Duodenal mucosa (tissue), 2 donors: Measurements from ENCODE around the gene SV2A.
A peak's percentile ranks its signal among the peaks of the same experiment; 100 is the strongest.
"Not testable (repeated sequence)": the region's sequence is repeated elsewhere in the genome, so short reads cannot be mapped to it uniquely, and the experiment has no call there.

ENCODE experiments used
- H3K27ac ChIP-seq: one replicate; pipeline ENCODE4 v1.7.0; 2013; ENCODE audit warnings: low read depth, low read length
- H3K27me3 ChIP-seq, 2 donors: one replicate each; pipeline ENCODE4 v1.7.0; 2013; ENCODE audit warnings: low read length in 2 of 2, control low read depth in 1 of 2; ENCODE audit not compliant: insufficient read depth in 2 of 2, control insufficient read depth in 1 of 2
- H3K36me3 ChIP-seq, 2 donors: one replicate each; pipeline ENCODE4 v1.7.0; 2013; ENCODE audit warnings: low read length in 2 of 2, control low read depth in 1 of 2; ENCODE audit not compliant: insufficient read depth in 2 of 2, control insufficient read depth in 1 of 2
- H3K4me1 ChIP-seq, 2 donors: one replicate each; pipeline ENCODE4 v1.7.0; 2013; ENCODE audit warnings: low read length in 2 of 2, control low read depth in 1 of 2; ENCODE audit not compliant: insufficient read depth in 2 of 2, control insufficient read depth in 1 of 2
- H3K4me3 ChIP-seq, 2 donors: one replicate each; pipeline ENCODE4 v1.7.0; 2013; ENCODE audit warnings: low read length in 2 of 2, low read depth in 1 of 2
- H3K9ac ChIP-seq, 2 donors: one replicate each; pipeline ENCODE4 v1.7.0; 2013; ENCODE audit warnings: low read length in 2 of 2, low read depth in 1 of 2
- H3K9me3 ChIP-seq, 2 donors: one replicate each; pipeline ENCODE4 v1.7.0; 2013; ENCODE audit warnings: low read length in 2 of 2, control low read depth in 1 of 2; ENCODE audit not compliant: control insufficient read depth in 1 of 2

Gene SV2A

DNA sequence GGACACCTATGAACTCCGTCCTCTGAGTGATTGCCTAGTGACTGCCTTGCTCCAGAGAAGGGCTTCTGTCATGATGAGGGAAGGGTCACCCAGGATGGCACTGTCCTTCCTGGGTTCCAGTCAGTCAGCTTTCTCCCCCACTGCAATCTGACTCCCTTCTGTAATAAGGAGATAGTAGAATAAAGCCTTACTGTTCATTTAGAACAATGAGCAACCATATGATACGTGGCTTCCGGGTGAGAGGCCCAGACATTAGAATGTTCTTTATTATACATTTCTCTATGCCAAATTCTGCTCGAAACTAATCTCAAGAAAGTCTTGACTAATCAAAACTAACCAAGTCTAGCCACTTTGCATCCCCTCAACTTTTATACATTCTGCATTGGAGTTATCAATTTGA, 27.6 kb upstream of the SV2A start:
- no peak overlapping the region for H3K27ac ChIP-seq
- H3K9me3 ChIP-seq, result no peaks in the 10 kb centered on the region
- H3K36me3 ChIP-seq, result peaks cover 8 to 39% of the 10 kb centered on the region in 2 donors
- no peak overlapping the region for H3K4me3 ChIP-seq
- no peak overlapping the region for H3K9ac ChIP-seq
- no peaks in the 10 kb centered on the region for H3K27me3 ChIP-seq
- H3K4me1 ChIP-seq, result peaks cover 3% of the 10 kb centered on the region in 2 donors

DNA sequence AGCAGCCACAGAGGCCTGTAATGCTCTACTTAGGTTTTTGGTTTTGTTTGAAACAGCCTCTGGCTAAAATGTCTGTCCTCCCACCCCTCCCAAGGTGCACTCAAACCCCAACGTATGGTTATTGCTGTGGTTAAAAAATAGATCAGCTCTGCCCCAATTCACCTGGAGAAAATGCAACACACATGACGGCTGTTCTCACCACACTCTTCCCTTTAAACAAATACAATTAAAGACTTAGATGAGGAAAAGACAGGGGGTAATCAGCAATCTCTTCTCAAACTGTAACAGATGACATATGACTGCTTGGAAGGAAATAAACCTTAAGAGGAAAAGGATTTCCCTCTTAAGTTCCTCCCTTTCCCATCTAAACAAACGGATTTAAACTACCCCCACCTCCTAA, 25.2 kb upstream of the SV2A start:
- Histone ChIP-seq H3K9ac (no peak overlapping the region), H3K4me1 (peaks cover 17 to 20% of the 10 kb centered on the region in 2 donors), H3K27ac (no peak overlapping the region)

DNA sequence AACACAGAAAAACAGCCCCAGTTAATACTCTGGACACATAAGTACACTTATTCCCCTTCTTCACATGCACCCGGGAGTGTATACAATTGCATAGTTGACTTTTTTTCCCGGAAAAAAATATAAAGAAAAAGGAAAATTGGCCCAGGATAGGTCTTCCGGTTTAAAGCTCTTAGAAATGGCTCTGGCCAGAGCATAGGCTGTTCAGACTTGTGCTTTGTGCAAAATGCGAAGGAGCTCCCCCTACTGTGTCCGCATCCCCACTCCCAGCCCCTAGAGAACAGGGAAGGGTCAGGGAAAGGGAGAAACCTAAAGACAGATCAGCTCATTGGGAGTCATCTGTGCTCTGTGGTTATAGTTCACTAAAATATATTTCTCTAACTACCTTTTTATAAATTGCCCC, 24.6 kb upstream of the SV2A start:
- H3K4me1 ChIP-seq, result peaks cover 22 to 27% of the 10 kb centered on the region in 2 donors
- no peaks in the 10 kb centered on the region for H3K27me3 ChIP-seq
- peaks cover 6 to 18% of the 10 kb centered on the region in 2 donors for H3K36me3 ChIP-seq
- H3K9me3 ChIP-seq, result no peaks in the 10 kb centered on the region
- no peak overlapping the region for H3K27ac ChIP-seq
- H3K9ac ChIP-seq, result no peak overlapping the region
- no peak overlapping the region for H3K4me3 ChIP-seq

More for the DNA sequence above, 25.2 kb upstream of the SV2A start:
- Histone ChIP-seq H3K4me3 (no peak overlapping the region), H3K9me3 (no peaks in the 10 kb centered on the region), H3K27me3 (no peaks in the 10 kb centered on the region), H3K36me3 (peaks cover 8 to 22% of the 10 kb centered on the region in 2 donors)

GRCh38 chr1:149940427-149940826, 22.8 kb upstream of the SV2A start:
- Histone ChIP-seq H3K36me3 (peaks cover 4 to 14% of the 10 kb centered on the region in 2 donors), H3K9me3 (no peaks in the 10 kb centered on the region), H3K27ac (no peak overlapping the region), H3K9ac (no peak overlapping the region), H3K4me3 (no peak overlapping the region), H3K27me3 (no peaks in the 10 kb centered on the region), H3K4me1 (peaks cover 27 to 34% of the 10 kb centered on the region in 2 donors)

GRCh38 chr1:149938668-149939003, 21.0 kb upstream of the SV2A start:
- H3K36me3 ChIP-seq, H3K9me3 ChIP-seq, H3K27me3 ChIP-seq: not testable (repeated sequence)
- Histone ChIP-seq H3K4me3 (peak overlapping the region; percentile 34 to 52), H3K27ac (peak overlapping the region; percentile 76), H3K9ac (peak overlapping the region; percentile 39 to 48), H3K4me1 (peaks cover 40 to 51% of the 10 kb centered on the region in 2 donors)

- H3K4me1 ChIP-seq, result peaks cover 46 to 49% of the 10 kb centered on the region in 2 donors
- H3K9me3 ChIP-seq, result no peaks in the 10 kb centered on the region
- H3K4me3 ChIP-seq, result peak overlapping the region; percentile 81 to 84
- H3K9ac ChIP-seq, result peak overlapping the region; percentile 0 to 86
- peak overlapping the region; percentile 47 for H3K27ac ChIP-seq
- H3K36me3 ChIP-seq, result peaks cover 7 to 14% of the 10 kb centered on the region in 2 donors
- H3K27me3 ChIP-seq, result no peaks in the 10 kb centered on the region
Measured at GRCh38 chr1:149937759-149938158, 20.1 kb upstream of the SV2A start.

GRCh38 chr1:149936992-149937705, 19.5 kb upstream of the SV2A start:
- Histone ChIP-seq H3K4me1 (peaks cover 46 to 51% of the 10 kb centered on the region in 2 donors), H3K36me3 (peaks cover 10 to 18% of the 10 kb centered on the region in 2 donors), H3K4me3 (peak overlapping the region; percentile 81 to 84), H3K9ac (peak overlapping the region; percentile 86 to 92), H3K27ac (peak overlapping the region; percentile 47), H3K27me3 (no peaks in the 10 kb centered on the region), H3K9me3 (no peaks in the 10 kb centered on the region)

DNA sequence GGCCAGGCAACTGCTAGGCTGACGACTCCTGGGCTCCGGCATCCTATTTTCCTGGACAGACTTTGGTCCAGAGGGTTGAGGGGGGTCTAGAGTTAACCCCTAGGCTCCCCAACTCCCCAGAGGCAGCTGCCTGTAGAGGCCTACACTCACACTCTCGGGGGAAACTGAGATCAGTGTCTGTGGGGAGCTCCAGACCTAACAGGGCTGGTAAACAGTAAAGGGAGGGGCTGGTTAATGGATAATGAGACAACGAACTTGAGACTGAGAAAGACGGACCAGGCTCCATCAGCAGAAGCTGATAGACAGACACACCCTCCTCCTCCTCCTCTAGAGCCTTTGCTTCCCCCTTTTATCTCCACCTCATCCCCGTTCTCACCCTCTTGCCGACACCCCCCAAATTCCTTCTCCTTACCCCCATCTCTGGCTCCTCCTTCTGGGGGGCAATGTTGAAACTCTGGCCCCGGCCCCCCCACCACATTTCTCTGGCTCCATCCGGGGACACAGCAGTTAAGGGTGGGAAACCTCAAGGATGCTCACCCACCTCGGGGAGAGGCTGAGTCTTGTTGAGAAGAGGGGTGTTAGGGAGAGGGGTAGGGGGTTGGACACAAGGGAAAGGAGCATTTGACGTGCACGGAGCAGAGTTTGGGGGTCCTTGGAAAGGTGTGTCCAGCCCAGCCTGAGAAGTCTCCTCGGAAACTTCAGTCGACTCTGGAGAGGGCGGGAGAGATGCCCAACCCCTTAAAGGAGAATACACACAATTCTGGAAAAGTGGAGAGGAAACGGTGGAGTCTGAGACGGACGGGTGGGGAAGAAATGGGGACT, 18.7 kb upstream of the SV2A start, which contains the start of gene MTMR11:
Gene MTMR11 (minus strand): TSS at position 710 of the 822 bp plus-strand sequence. CDS start 232 bp downstream, at position 478.
- Histone ChIP-seq H3K9me3 (no peaks in the 10 kb centered on the region), H3K27ac (peak within 1 kb of the TSS; percentile 47), H3K27me3 (no peaks in the 10 kb centered on the region), H3K4me1 (peaks cover 50 to 58% of the 10 kb centered on the region in 2 donors), H3K36me3 (peaks cover 17 to 26% of the 10 kb centered on the region in 2 donors), H3K9ac (peak within 1 kb of the TSS; percentile 86 to 92), H3K4me3 (peak within 1 kb of the TSS; percentile 81 to 84)

DNA sequence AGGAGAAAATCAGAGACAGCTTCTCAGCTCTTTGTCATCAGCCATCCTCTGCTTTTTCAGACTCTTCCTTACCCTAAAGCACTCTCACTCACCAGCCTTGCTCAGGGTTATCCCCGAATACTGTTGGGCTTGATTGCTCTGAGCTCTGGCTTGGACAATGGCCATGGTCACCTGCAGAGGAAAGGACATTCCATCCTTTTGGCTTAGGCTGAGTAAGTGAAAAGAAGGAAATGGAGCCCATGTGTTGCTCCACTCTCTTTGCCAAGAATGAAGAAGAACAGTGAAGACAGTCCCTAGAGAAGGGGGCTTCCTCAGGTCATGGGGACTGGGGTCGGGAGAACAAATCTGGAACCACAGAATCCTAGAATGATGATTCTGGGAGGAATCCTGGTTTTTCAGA, 16.7 kb upstream of the SV2A start:
- Histone ChIP-seq H3K36me3 (peaks cover 38 to 46% of the 10 kb centered on the region in 2 donors), H3K4me3 (peak overlapping the region; percentile 81 to 84), H3K9me3 (no peaks in the 10 kb centered on the region), H3K9ac (peak overlapping the region in 1 of 2 donors; percentile 92), H3K27me3 (no peaks in the 10 kb centered on the region), H3K27ac (no peak overlapping the region), H3K4me1 (peaks cover 47 to 59% of the 10 kb centered on the region in 2 donors)

DNA sequence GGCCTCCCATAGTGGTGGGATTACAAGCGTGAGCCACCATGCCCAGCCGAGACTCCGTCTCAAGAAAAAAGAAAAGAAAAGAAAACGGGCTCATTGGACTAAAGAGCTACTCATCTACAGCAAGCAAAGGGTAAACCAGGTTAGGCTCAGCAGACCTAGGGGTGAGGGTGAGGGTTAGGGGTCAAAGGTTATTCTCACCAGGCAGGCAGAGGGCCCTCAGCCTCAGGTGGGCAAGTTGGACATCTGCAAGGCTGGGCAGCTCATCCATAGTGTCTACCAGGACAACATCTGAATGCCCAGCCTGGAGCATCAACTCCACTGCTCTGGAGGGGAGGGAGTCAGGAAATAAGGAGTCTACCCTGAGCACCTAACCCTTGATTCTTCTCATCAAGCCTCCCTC, 15.6 kb upstream of the SV2A start:
- peak overlapping the region in 1 of 2 donors; percentile 40 for H3K4me3 ChIP-seq
- H3K36me3 ChIP-seq, result peaks cover 39 to 47% of the 10 kb centered on the region in 2 donors
- no peaks in the 10 kb centered on the region for H3K27me3 ChIP-seq
- peaks cover 48 to 63% of the 10 kb centered on the region in 2 donors for H3K4me1 ChIP-seq
- H3K9me3 ChIP-seq, result no peaks in the 10 kb centered on the region
- H3K9ac ChIP-seq, result no peak overlapping the region
- H3K27ac ChIP-seq, result no peak overlapping the region
